ENCODE results near the gene HSH2D. TPM values are rescaled to one million over a fixed set of nuclear protein-coding genes. Genes with fewer than 3 reads are reported as not detected.

The HSH2D gene
- total and polyA plus RNA-seq, 9 of the 15 experiments (the other 6 are each of a cell fraction or from before 2014, with no cell fraction given): 0.03 to 1.1 (median 0.35) TPM; not detected in 1

- TF ChIP-seq, protein P1, sequence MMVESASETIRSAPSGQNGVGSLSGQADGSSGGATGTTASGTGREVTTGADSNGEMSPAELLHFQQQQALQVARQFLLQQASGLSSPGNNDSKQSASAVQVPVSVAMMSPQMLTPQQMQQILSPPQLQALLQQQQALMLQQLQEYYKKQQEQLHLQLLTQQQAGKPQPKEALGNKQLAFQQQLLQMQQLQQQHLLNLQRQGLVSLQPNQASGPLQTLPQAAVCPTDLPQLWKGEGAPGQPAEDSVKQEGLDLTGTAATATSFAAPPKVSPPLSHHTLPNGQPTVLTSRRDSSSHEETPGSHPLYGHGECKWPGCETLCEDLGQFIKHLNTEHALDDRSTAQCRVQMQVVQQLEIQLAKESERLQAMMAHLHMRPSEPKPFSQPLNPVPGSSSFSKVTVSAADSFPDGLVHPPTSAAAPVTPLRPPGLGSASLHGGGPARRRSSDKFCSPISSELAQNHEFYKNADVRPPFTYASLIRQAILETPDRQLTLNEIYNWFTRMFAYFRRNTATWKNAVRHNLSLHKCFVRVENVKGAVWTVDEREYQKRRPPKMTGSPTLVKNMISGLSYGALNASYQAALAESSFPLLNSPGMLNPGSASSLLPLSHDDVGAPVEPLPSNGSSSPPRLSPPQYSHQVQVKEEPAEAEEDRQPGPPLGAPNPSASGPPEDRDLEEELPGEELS (CRISPR knock-in tag; IDR thresholded peaks at IDR 0.05; ENCODE audit: borderline replicate concordance): no peak
- TF ChIP-seq ZFX (CRISPR knock-in tag; IDR thresholded peaks at IDR 0.05) (peak; percentile 83), PHB (CRISPR knock-in tag; IDR thresholded peaks at IDR 0.05) (no peak), NBN (IDR thresholded peaks at IDR 0.05; ENCODE audit: low read depth) (no peak), ZNF75A (CRISPR knock-in tag; IDR thresholded peaks at IDR 0.05) (no peak), RFX1 (IDR thresholded peaks at IDR 0.05) (no peak), MYC (IDR thresholded peaks at IDR 0.05; ENCODE audit: low read depth, low read length) (no peak; the same call in 1 of the 2 replicates), MYC (CRISPR knock-in tag; IDR thresholded peaks at IDR 0.05; ENCODE audit: borderline replicate concordance, low read depth) (no peak), FUS (optimal IDR thresholded peaks at IDR 0.05; ENCODE audit: low read depth, low read length) (no peak), ARHGAP35 (IDR thresholded peaks at IDR 0.05; ENCODE audit: partially characterized antibody) (no peak), FOXK2 (conservative IDR thresholded peaks at IDR 0.05 in 1 of 2, IDR thresholded peaks at IDR 0.05 in 1 of 2; ENCODE audit: low read depth in 2 of 2) (peak; percentile 78 to 82), HIVEP1 (CRISPR knock-in tag; IDR thresholded peaks at IDR 0.05) (no peak), SETDB1 (IDR thresholded peaks at IDR 0.05; ENCODE audit: low read length) (no peak), ZNF707 (CRISPR knock-in tag; conservative IDR thresholded peaks at IDR 0.05) (no peak), RAD21 (CRISPR knock-in tag; conservative IDR thresholded peaks at IDR 0.05 in 1 of 2, IDR thresholded peaks at IDR 0.05 in 1 of 2) (no peak), MTA1 (IDR thresholded peaks at IDR 0.05; ENCODE audit: borderline replicate concordance) (no peak), NRF1 (conservative IDR thresholded peaks at IDR 0.05 in 1 of 2, IDR thresholded peaks at IDR 0.05 in 1 of 2) (peak; percentile 95 to 96), SMC3 (conservative IDR thresholded peaks at IDR 0.05; ENCODE audit: insufficient read depth, low read depth, low read length) (no peak), MIER1 (IDR thresholded peaks at IDR 0.05; ENCODE audit: low read depth) (no peak), ELF4 (CRISPR knock-in tag; IDR thresholded peaks at IDR 0.05) (peak; percentile 89), ZNF3 (CRISPR knock-in tag; IDR thresholded peaks at IDR 0.05) (no peak), SIN3A (IDR thresholded peaks at IDR 0.05; ENCODE audit: borderline replicate concordance in 2 of 2, control insufficient read depth in 1 of 2, low read depth in 2 of 2, low read length in 2 of 2) (peak in 1 of 2 experiments; percentile 67; a peak in 1 of 4 replicates), NONO (IDR thresholded peaks at IDR 0.05; ENCODE audit: low read depth in 2 of 2, low read length in 1 of 2) (no peak), TAF7 (tag; IDR thresholded peaks at IDR 0.05) (peak; percentile 66)
- TF ChIP-seq, protein P2, sequence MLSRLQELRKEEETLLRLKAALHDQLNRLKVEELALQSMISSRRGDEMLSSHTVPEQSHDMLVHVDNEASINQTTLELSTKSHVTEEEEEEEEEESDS (CRISPR knock-in tag; IDR thresholded peaks at IDR 0.05): no peak
- TF ChIP-seq, protein P3, sequence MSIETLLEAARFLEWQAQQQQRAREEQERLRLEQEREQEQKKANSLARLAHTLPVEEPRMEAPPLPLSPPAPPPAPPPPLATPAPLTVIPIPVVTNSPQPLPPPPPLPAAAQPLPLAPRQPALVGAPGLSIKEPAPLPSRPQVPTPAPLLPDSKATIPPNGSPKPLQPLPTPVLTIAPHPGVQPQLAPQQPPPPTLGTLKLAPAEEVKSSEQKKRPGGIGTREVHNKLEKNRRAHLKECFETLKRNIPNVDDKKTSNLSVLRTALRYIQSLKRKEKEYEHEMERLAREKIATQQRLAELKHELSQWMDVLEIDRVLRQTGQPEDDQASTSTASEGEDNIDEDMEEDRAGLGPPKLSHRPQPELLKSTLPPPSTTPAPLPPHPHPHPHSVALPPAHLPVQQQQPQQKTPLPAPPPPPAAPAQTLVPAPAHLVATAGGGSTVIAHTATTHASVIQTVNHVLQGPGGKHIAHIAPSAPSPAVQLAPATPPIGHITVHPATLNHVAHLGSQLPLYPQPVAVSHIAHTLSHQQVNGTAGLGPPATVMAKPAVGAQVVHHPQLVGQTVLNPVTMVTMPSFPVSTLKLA (conservative IDR thresholded peaks at IDR 0.05): peak; percentile 55 to 79; a peak in 3 of 4 replicates
Measured at GRCh38 chr19:16185123-16185767, 41.8 kb downstream of the HSH2D start, which contains the start of gene FAM32A (continued).

Measured in K562 (cell line).